OCI-LY7 (cell line): ENCODE results near the gene DTYMK.

ENCODE experiments used
- EZH2phosphoT487 ChIP-seq: fragments of 200-600 bp; sonication (generic); IDR thresholded peaks from 2 replicates; pipeline ENCODE4 v1.6.1; 2018; ENCODE audit warnings: low read depth, borderline replicate concordance, mild to moderate bottlenecking, mixed run types, antibody characterized with exemption, low read length, moderate library complexity, mixed read lengths
- TF ChIP-seq, protein P1 (sequence below): fragments of 200-600 bp; sonication (generic); conservative IDR thresholded peaks from 2 replicates; pipeline ENCODE4 v1.5.1; 2014; ENCODE audit warnings: mild to moderate bottlenecking, antibody characterized with exemption, low read length, moderate library complexity, mixed read lengths

DNA sequence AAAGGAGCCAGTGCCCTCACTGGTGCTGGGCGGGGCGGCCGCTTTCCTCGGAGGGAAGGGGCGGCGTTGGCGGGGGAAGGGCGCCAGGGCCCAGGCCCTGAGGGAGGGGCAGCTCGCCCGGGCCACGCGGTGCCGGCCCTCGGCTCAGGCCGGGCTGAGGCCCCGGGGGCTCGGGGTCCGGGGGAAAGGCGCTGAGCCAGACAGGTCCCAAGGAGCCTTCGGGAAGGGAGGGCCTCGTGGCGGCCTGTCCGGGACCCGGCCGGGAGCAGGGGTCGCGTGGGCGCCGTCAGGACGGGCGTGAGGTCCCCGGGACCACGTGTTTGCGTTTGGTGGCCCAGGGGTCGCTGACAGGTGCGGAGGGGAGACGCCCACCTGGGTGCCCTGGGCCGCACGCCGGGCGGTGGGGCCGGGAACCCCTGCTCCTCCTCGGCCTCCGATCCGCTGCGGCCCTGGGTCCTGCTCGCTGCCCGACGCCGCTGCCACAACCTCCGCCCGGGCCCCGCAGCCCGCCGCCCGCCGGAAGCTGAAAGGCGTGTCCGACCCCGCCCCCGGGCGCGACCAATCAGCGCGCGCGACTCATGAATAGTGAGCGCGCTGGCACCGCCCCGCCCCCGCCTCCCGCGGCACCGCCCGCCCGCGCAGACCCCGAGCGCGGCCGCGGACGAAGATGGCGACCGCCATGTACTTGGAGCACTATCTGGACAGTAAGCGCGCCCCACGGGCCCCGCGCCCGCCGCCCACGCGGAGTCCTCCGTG is 15.0 kb upstream of the DTYMK start, which contains the start of gene ING5:
- TF ChIP-seq, protein P1, sequence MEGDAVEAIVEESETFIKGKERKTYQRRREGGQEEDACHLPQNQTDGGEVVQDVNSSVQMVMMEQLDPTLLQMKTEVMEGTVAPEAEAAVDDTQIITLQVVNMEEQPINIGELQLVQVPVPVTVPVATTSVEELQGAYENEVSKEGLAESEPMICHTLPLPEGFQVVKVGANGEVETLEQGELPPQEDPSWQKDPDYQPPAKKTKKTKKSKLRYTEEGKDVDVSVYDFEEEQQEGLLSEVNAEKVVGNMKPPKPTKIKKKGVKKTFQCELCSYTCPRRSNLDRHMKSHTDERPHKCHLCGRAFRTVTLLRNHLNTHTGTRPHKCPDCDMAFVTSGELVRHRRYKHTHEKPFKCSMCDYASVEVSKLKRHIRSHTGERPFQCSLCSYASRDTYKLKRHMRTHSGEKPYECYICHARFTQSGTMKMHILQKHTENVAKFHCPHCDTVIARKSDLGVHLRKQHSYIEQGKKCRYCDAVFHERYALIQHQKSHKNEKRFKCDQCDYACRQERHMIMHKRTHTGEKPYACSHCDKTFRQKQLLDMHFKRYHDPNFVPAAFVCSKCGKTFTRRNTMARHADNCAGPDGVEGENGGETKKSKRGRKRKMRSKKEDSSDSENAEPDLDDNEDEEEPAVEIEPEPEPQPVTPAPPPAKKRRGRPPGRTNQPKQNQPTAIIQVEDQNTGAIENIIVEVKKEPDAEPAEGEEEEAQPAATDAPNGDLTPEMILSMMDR: no peak
- no peak for TF ChIP-seq EZH2phosphoT487
